Transverse colon (tissue), 4 donors: ENCODE results near the gene LRRC23. TPM values are rescaled to one million over a fixed set of nuclear protein-coding genes. Genes with fewer than 3 reads are reported as not detected.

ENCODE experiments used
- DNase-seq: peaks from one replicate; pipeline ENCODE4 v3.0.0-alpha.2; 2019
- H3K27ac ChIP-seq, 4 donors: fragments of 200-600 bp; sonication (generic); 2 replicates each; pipeline ENCODE4 v1.5.1; 2016 to 2018; ENCODE audit warnings: inconsistent platforms in 4 of 4
- H3K27me3 ChIP-seq: fragments of 200-600 bp; sonication (generic); 2 replicates; pipeline ENCODE4 v1.5.1; 2017; ENCODE audit warnings: inconsistent platforms
- H3K36me3 ChIP-seq, 4 donors: fragments of 200-600 bp; sonication (generic); 2 replicates each; pipeline ENCODE4 v1.5.1; 2017 to 2019; ENCODE audit warnings: inconsistent platforms in 4 of 4
- H3K4me1 ChIP-seq, 4 donors: fragments of 200-600 bp; sonication (generic); 2 replicates each; pipeline ENCODE4 v1.5.1; 2017 to 2020; ENCODE audit warnings: inconsistent platforms in 4 of 4
- H3K4me3 ChIP-seq, 4 donors: fragments of 200-600 bp; sonication (generic); 1 replicate in 1 of 4; 2 replicates in 3 of 4; pipeline versions ENCODE4 v1.5.1 to v1.6.1; 2017 to 2019; ENCODE audit warnings: inconsistent platforms in 4 of 4
- H3K9me3 ChIP-seq, 2 donors: fragments of 200-600 bp; sonication (generic); 2 replicates each; pipeline ENCODE4 v1.5.1; 2017 to 2019; ENCODE audit warnings: inconsistent platforms in 2 of 2
- CTCF ChIP-seq, 5 experiments: fragments of 200-600 bp in 3 of 5; fragments of 450-650 bp in 2 of 5; sonication (generic) in 3 of 5; IDR thresholded peaks; 1 replicate in 2 of 5; 2 replicates in 3 of 5; pipeline ENCODE4 v1.5.1; 2016 to 2017; ENCODE audit warnings: antibody characterized with exemption in 5 of 5, inconsistent platforms in 3 of 5, mild to moderate bottlenecking in 2 of 5, moderate library complexity in 1 of 5
- EP300 ChIP-seq: sonication (generic); formaldehyde crosslinking; IDR thresholded peaks from one replicate; pipeline ENCODE4 v1.6.1; 2017; ENCODE audit warnings: antibody characterized with exemption, low read depth
- POLR2A ChIP-seq: fragments of 450-650 bp; IDR thresholded peaks from one replicate; pipeline ENCODE4 v1.6.1; 2016; ENCODE audit warnings: antibody characterized with exemption, mild to moderate bottlenecking, moderate library complexity
- POLR2AphosphoS5 ChIP-seq, 3 donors: sonication (generic); formaldehyde crosslinking; IDR thresholded peaks; one replicate each; pipeline ENCODE4 v1.6.1; 2016; ENCODE audit warnings: antibody characterized with exemption in 3 of 3
- WGBS, 2 donors: methylation state at CpG; one replicate each; pipeline ENCODE4 v1.1.5; 2018; ENCODE audit warnings: low coverage in 1 of 2; 5-methylcytosine and 5-hydroxymethylcytosine counted together
- in situ Hi-C, 4 donors: fragments of 200-750 bp; cut with MboI; loops; one replicate each; pipeline versions ENCODE4 v1.15.0 to v1.15.1; 2017; ENCODE audit warnings: low sequenced_read_pairs in 3 of 4, low pct_ligation_motif_present in 1 of 4, low pct_unique_long_range_greater_than_20kb in 1 of 4
- intact Hi-C: fragments of 100-400 bp; cut with DNase I; formaldehyde crosslinking; loops from one replicate; pipeline ENCODE4 v1.15.1; 2023; ENCODE audit warnings: low total_unique reads
- total RNA-seq, 4 donors: library from RNA; depleted of rRNA; stranded (reverse); fragments of >200 nt; gene quantifications; one replicate each; pipeline ENCODE4 v1.1.0, GENCODE V29; 2016

The LRRC23 gene
- total RNA-seq, 4 donors from 2014 or later, result 0.60 to 11.3 (median 5.9) TPM; not detected in 1

- H3K36me3 ChIP-seq, result no peaks in the 10 kb centered on the region
- H3K4me1 ChIP-seq, result peaks cover 35 to 79% (median 65%) of the 10 kb centered on the region in 4 donors
- H3K27me3 ChIP-seq, result no peaks in the 10 kb centered on the region
- H3K27ac ChIP-seq, result peak overlapping the region; percentile 96 to 99 (median 98)
- WGBS, 2 donors, result 2% methylated on average over 11 of the region's 79 CpGs; no CpG with 5 or more reads in 1 of the 2 donors
- H3K4me3 ChIP-seq, result peak overlapping the region; percentile 94 to 97 (median 94)
- DNase-seq, result no peak
- in situ Hi-C loops, result loop anchor here in 2 of 4 donors (25.0 kb wide), 1 partner anchor 184 kb away; the partner anchor contains the start of gene C1RL (in 2 of the 2)
- intact Hi-C loops, result no loop called here
- TF ChIP-seq CTCF (IDR thresholded peaks at IDR 0.05) (no peak), POLR2AphosphoS5 (IDR thresholded peaks at IDR 0.05) (no peak), EP300 (no peak), POLR2A (no peak)
- no peaks in the 10 kb centered on the region for H3K9me3 ChIP-seq
Observed at GRCh38 chr12:6928022-6928702, 23.5 kb downstream of the LRRC23 start.

GRCh38 chr12:6928703-6929407 is 24.2 kb downstream of the LRRC23 start:
- H3K9me3 ChIP-seq, result no peaks in the 10 kb centered on the region
- peak overlapping the region; percentile 94 to 97 (median 94) for H3K4me3 ChIP-seq
- 11% methylated on average over 19 of the region's 19 CpGs; no CpG with 5 or more reads in 1 of the 2 donors for whole genome bisulfite sequencing, 2 donors
- H3K27me3 ChIP-seq, result no peaks in the 10 kb centered on the region
- TF ChIP-seq POLR2A (no peak), POLR2AphosphoS5 (IDR thresholded peaks at IDR 0.05) (no peak), CTCF (IDR thresholded peaks at IDR 0.05) (no peak), EP300 (no peak)
- peaks cover 35 to 84% (median 71%) of the 10 kb centered on the region in 4 donors for H3K4me1 ChIP-seq
- intact Hi-C loops, result no loop called here
- in situ Hi-C loops, result loop anchor here in 2 of 4 donors (25.0 kb wide), 1 partner anchor 183 kb away; the partner anchor contains the start of gene C1RL (in 2 of the 2)
- no peak for DNase-seq
- H3K27ac ChIP-seq, result peak overlapping the region; percentile 96 to 99 (median 98)
- no peaks in the 10 kb centered on the region for H3K36me3 ChIP-seq

GRCh38 chr12:6929466-6930452 is 25.1 kb downstream of the LRRC23 start:
- H3K9me3 ChIP-seq, result no peaks in the 10 kb centered on the region
- no peaks in the 10 kb centered on the region for H3K27me3 ChIP-seq
- peak overlapping the region; percentile 96 to 99 (median 98) for H3K27ac ChIP-seq
- no peaks in the 10 kb centered on the region for H3K36me3 ChIP-seq
- intact Hi-C loops, result no loop called here
- peak overlapping the region; percentile 94 to 97 (median 94) for H3K4me3 ChIP-seq
- TF ChIP-seq POLR2A (no peak), EP300 (no peak), POLR2AphosphoS5 (IDR thresholded peaks at IDR 0.05) (no peak), CTCF (IDR thresholded peaks at IDR 0.05) (no peak)
- in situ Hi-C loops, result loop anchor here in 2 of 4 donors (25.0 kb wide), 1 partner anchor 183 kb away; the partner anchor contains the start of gene C1RL (in 2 of the 2)
- DNase-seq, result no peak
- 51 to 52% methylated on average over 2 to 7 of the region's 7 CpGs for WGBS, 2 donors
- H3K4me1 ChIP-seq, result peaks cover 34 to 84% (median 70%) of the 10 kb centered on the region in 4 donors
